ENCODE data around the gene ZNF629. TPM values are rescaled to one million over a fixed set of nuclear protein-coding genes. Genes with fewer than 3 reads are reported as not detected.
A peak's percentile ranks its signal among the peaks of the same experiment; 100 is the strongest.

Gene ZNF629
- total RNA-seq, 1 donor = 16.3 TPM

GRCh38 chr16:30783280-30784109 is 3.5 kb downstream of the ZNF629 start:
- Histone ChIP-seq H2AFZ (ENCODE audit: low read length) (no peak overlapping the region), H3K4me1 (ENCODE audit: insufficient read depth, low read length) (peaks cover 14% of the 10 kb centered on the region), H4K20me1 (ENCODE audit: insufficient read depth, low read length) (peaks cover 5% of the 10 kb centered on the region), H3K27me3 (ENCODE audit: insufficient read depth, low read length) (no peaks in the 10 kb centered on the region), H3K79me2 (ENCODE audit: insufficient read depth, low read length) (peaks cover 33% of the 10 kb centered on the region), H3K27ac (ENCODE audit: low read depth, low read length) (no peak overlapping the region), H3K4me2 (ENCODE audit: insufficient read depth, low read length) (no peak overlapping the region), H3K4me3 (ENCODE audit: insufficient read depth, low read length) (no peak overlapping the region), H3K9me3 (ENCODE audit: low read depth, low read length) (no peaks in the 10 kb centered on the region), H3K36me3 (ENCODE audit: insufficient read depth, low read length) (peaks cover 33% of the 10 kb centered on the region)
- DNase-seq (ENCODE audit: insufficient read length, low spot score, missing footprints) = peak; percentile 62
- TF ChIP-seq CTCF (IDR thresholded peaks at IDR 0.05; ENCODE audit: extremely low read depth, low read depth, low read length) = no peak

DNA sequence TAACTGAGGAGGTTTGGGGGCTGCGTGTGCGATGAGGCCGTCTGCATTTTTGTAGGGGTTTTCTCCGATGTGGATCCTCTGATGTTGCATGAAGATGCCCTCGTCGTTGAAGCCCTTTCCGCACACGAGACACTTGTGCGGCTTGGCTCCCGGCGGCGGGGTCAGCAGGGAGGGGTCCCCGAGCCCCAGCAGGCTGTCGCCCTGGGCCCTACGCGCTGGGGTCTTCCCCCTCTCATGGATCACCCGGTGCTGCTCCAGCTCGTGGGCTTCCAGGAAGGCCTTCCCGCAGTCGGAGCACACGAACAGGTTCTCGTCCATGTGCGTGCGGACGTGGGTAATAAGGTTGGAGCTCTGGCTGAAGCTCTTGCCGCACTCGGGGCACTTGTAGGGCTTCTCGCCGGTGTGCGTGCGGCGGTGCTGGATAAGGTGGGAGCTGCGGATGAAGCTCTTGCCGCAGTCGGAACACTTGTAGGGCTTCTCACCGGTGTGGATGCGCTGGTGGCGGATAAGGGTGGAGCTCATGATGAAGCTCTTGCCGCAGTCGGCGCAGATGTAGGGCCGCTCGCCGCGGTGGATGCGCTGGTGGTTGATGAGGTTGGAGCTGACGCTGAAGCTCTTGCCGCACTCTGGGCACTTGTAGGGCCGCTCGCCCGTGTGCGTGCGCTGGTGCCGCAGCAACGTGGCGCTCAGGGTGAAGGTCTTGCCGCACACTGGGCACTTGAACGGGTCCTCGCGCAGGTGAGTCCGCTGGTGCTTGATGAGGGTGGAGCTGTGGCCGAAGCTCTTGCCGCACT is 4.3 kb downstream of the ZNF629 start:
- Histone ChIP-seq H2AFZ (ENCODE audit: low read length) (no peak overlapping the region), H3K4me1 (ENCODE audit: insufficient read depth, low read length) (peaks cover 11% of the 10 kb centered on the region), H3K27ac (ENCODE audit: low read depth, low read length) (no peak overlapping the region), H3K9me3 (ENCODE audit: low read depth, low read length) (no peaks in the 10 kb centered on the region), H3K4me3 (ENCODE audit: insufficient read depth, low read length) (no peak overlapping the region), H3K36me3 (ENCODE audit: insufficient read depth, low read length) (peaks cover 33% of the 10 kb centered on the region), H3K79me2 (ENCODE audit: insufficient read depth, low read length) (peaks cover 33% of the 10 kb centered on the region), H3K27me3 (ENCODE audit: insufficient read depth, low read length) (no peaks in the 10 kb centered on the region), H4K20me1 (ENCODE audit: insufficient read depth, low read length) (peaks cover 5% of the 10 kb centered on the region), H3K4me2 (ENCODE audit: insufficient read depth, low read length) (no peak overlapping the region)
- DNase-seq (ENCODE audit: insufficient read length, low spot score, missing footprints) = peak; percentile 63
- no peak for TF ChIP-seq CTCF (IDR thresholded peaks at IDR 0.05; ENCODE audit: extremely low read depth, low read depth, low read length)

GRCh38 chr16:30780549-30780948 is 6.5 kb downstream of the ZNF629 start:
- no peak overlapping the region for H2AFZ ChIP-seq (ENCODE audit: low read length)
- H3K4me1 ChIP-seq (ENCODE audit: insufficient read depth, low read length) = peaks cover 8% of the 10 kb centered on the region
- H3K27ac ChIP-seq (ENCODE audit: low read depth, low read length) = no peak overlapping the region
- H3K36me3 ChIP-seq (ENCODE audit: insufficient read depth, low read length) = peaks cover 33% of the 10 kb centered on the region
- H3K4me3 ChIP-seq (ENCODE audit: insufficient read depth, low read length) = no peak overlapping the region
- DNase-seq (ENCODE audit: insufficient read length, low spot score, missing footprints) = peak; percentile 65
- peaks cover 17% of the 10 kb centered on the region for H3K79me2 ChIP-seq (ENCODE audit: insufficient read depth, low read length)
- TF ChIP-seq CTCF (IDR thresholded peaks at IDR 0.05; ENCODE audit: extremely low read depth, low read depth, low read length) = no peak
- no peaks in the 10 kb centered on the region for H3K27me3 ChIP-seq (ENCODE audit: insufficient read depth, low read length)
- H4K20me1 ChIP-seq (ENCODE audit: insufficient read depth, low read length) = peaks cover 5% of the 10 kb centered on the region
- no peaks in the 10 kb centered on the region for H3K9me3 ChIP-seq (ENCODE audit: low read depth, low read length)
- H3K4me2 ChIP-seq (ENCODE audit: insufficient read depth, low read length) = no peak overlapping the region

GRCh38 chr16:30780021-30780420 is 7.0 kb downstream of the ZNF629 start:
- Histone ChIP-seq H2AFZ (ENCODE audit: low read length) (no peak overlapping the region), H3K9me3 (ENCODE audit: low read depth, low read length) (no peaks in the 10 kb centered on the region), H3K4me3 (ENCODE audit: insufficient read depth, low read length) (no peak overlapping the region), H3K4me2 (ENCODE audit: insufficient read depth, low read length) (no peak overlapping the region), H3K4me1 (ENCODE audit: insufficient read depth, low read length) (peaks cover 9% of the 10 kb centered on the region), H3K27me3 (ENCODE audit: insufficient read depth, low read length) (no peaks in the 10 kb centered on the region), H4K20me1 (ENCODE audit: insufficient read depth, low read length) (peaks cover 1% of the 10 kb centered on the region), H3K27ac (ENCODE audit: low read depth, low read length) (no peak overlapping the region), H3K36me3 (ENCODE audit: insufficient read depth, low read length) (peaks cover 33% of the 10 kb centered on the region), H3K79me2 (ENCODE audit: insufficient read depth, low read length) (peaks cover 12% of the 10 kb centered on the region)
- peak; percentile 43 for DNase-seq (ENCODE audit: insufficient read length, low spot score, missing footprints)
- TF ChIP-seq CTCF (IDR thresholded peaks at IDR 0.05; ENCODE audit: extremely low read depth, low read depth, low read length) = no peak

Data from osteoblast (primary cell).